ENCODE measurements around the gene PDE1A.
"Not testable (repeated sequence)": the region's sequence is repeated elsewhere in the genome, so short reads cannot be mapped to it uniquely, and the experiment has no call there.

Gene PDE1A

GRCh38 chr2:182283512-182283911 is 143.3 kb downstream of the PDE1A start:
- DNase-seq = no peak
- no peaks in the 10 kb centered on the region for H3K9me3 ChIP-seq
- TF ChIP-seq CTCF (IDR thresholded peaks at IDR 0.05) = no peak
- H3K27me3 ChIP-seq = no peaks in the 10 kb centered on the region
- no peaks in the 10 kb centered on the region for H3K36me3 ChIP-seq
- H3K4me1 ChIP-seq = peaks cover 0 to 12% (median 0%) of the 10 kb centered on the region in 4 donors
- H3K4me3 ChIP-seq = no peak overlapping the region
- intact Hi-C loops (cut with DNase I; ENCODE audit: low total_unique reads) = no loop called here
- H3K27ac ChIP-seq = no peak overlapping the region

- Histone ChIP-seq H3K27ac (no peak overlapping the region), H3K27me3 (no peaks in the 10 kb centered on the region), H3K9me3 (peaks cover 0 to 11% (median 0%) of the 10 kb centered on the region in 3 donors), H3K4me3 (no peak overlapping the region), H3K36me3 (peaks cover 0 to 11% (median 0%) of the 10 kb centered on the region in 3 donors), H3K4me1 (peaks cover 0 to 12% (median 0%) of the 10 kb centered on the region in 4 donors)
- intact Hi-C loops (cut with DNase I; ENCODE audit: low total_unique reads) = no loop called here
- no peak for TF ChIP-seq CTCF (IDR thresholded peaks at IDR 0.05)
- DNase-seq = no peak
Measured at GRCh38 chr2:182281276-182281675, 145.6 kb downstream of the PDE1A start.

- H3K27ac ChIP-seq = no peak overlapping the region
- peaks cover 0 to 19% (median 0%) of the 10 kb centered on the region in 3 donors for H3K36me3 ChIP-seq
- no peak for TF ChIP-seq CTCF (IDR thresholded peaks at IDR 0.05)
- H3K4me1 ChIP-seq = peaks cover 0 to 12% (median 0%) of the 10 kb centered on the region in 4 donors
- no peak for DNase-seq
- peaks cover 0 to 16% (median 0%) of the 10 kb centered on the region in 3 donors for H3K9me3 ChIP-seq
- intact Hi-C loops (cut with DNase I; ENCODE audit: low total_unique reads) = no loop called here
- H3K4me3 ChIP-seq = no peak overlapping the region
- H3K27me3 ChIP-seq = no peaks in the 10 kb centered on the region
Measured at GRCh38 chr2:182280118-182280517, 146.7 kb downstream of the PDE1A start.

DNA sequence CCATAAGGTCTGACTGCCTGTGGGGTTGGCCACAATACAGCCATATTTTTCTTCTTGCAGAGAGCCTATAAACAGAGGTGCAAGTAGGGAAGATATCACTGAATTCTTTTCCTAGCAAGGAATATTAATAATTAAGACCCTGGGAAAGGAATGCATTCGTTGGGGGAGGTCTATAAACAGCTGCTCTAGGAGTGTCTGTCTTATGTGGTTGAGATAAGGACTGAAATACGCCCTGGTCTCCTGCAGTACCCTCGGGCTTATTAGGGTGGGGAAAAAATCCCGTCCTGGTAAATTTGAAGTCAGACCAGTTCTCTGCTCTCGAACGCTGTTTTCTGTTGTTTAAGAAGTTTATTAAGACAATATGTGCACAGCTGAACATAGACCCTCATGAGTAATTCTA is 150.2 kb downstream of the PDE1A start:
- DNase-seq; intact Hi-C loops (cut with DNase I; ENCODE audit: low total_unique reads); H3K4me3 ChIP-seq; H3K27ac ChIP-seq; H3K27me3 ChIP-seq: not testable (repeated sequence)
- Histone ChIP-seq H3K4me1 (peaks cover 0 to 32% (median 3%) of the 10 kb centered on the region in 4 donors), H3K9me3 (peaks cover 0 to 16% (median 0%) of the 10 kb centered on the region in 3 donors), H3K36me3 (peaks cover 0 to 19% (median 0%) of the 10 kb centered on the region in 3 donors)

GRCh38 chr2:182267971-182268370 is 158.9 kb downstream of the PDE1A start:
- no peaks in the 10 kb centered on the region for H3K36me3 ChIP-seq
- H3K9me3 ChIP-seq = no peaks in the 10 kb centered on the region
- no peaks in the 10 kb centered on the region for H3K27me3 ChIP-seq
- TF ChIP-seq CTCF (IDR thresholded peaks at IDR 0.05) = no peak
- H3K27ac ChIP-seq = no peak overlapping the region
- intact Hi-C loops (cut with DNase I; ENCODE audit: low total_unique reads) = no loop called here
- H3K4me1 ChIP-seq = peaks cover 0 to 6% (median 1%) of the 10 kb centered on the region in 4 donors
- no peak overlapping the region for H3K4me3 ChIP-seq
- DNase-seq = no peak

- H3K4me3 ChIP-seq = no peak overlapping the region
- intact Hi-C loops (cut with DNase I; ENCODE audit: low total_unique reads) = no loop called here
- no peaks in the 10 kb centered on the region for H3K9me3 ChIP-seq
- H3K27ac ChIP-seq = no peak overlapping the region
- no peaks in the 10 kb centered on the region for H3K36me3 ChIP-seq
- no peaks in the 10 kb centered on the region for H3K27me3 ChIP-seq
- H3K4me1 ChIP-seq = peaks cover 0 to 1% (median 0%) of the 10 kb centered on the region in 4 donors
- no peak for DNase-seq
- no peak for TF ChIP-seq CTCF (IDR thresholded peaks at IDR 0.05)
Measured at GRCh38 chr2:182266909-182267308, 159.9 kb downstream of the PDE1A start.
